Suprapubic skin (tissue), 4 donors: Measurements from ENCODE around the gene RPUSD1. TPM values are rescaled to one million over a fixed set of nuclear protein-coding genes. Genes with fewer than 3 reads are reported as not detected.
"Not testable (repeated sequence)": the region's sequence is repeated elsewhere in the genome, so short reads cannot be mapped to it uniquely, and the experiment has no call there.

Experiments
- DNase-seq, 2 donors: peaks; one replicate each; pipeline ENCODE4 v3.0.0-alpha.2; 2019; ENCODE audit warnings: low spot score in 2 of 2
- H3K27ac ChIP-seq: fragments of 200-600 bp; sonication (generic); one replicate; pipeline ENCODE4 v1.5.1; 2019
- H3K27me3 ChIP-seq: fragments of 200-600 bp; sonication (generic); one replicate; pipeline ENCODE4 v1.5.1; 2019
- H3K36me3 ChIP-seq: fragments of 200-600 bp; sonication (generic); one replicate; pipeline ENCODE4 v1.5.1; 2019
- H3K4me1 ChIP-seq: fragments of 200-600 bp; sonication (generic); one replicate; pipeline ENCODE4 v1.5.1; 2019
- H3K4me3 ChIP-seq: fragments of 200-600 bp; sonication (generic); one replicate; pipeline ENCODE4 v1.5.1; 2019; ENCODE audit warnings: mild to moderate bottlenecking
- H3K9me3 ChIP-seq: fragments of 200-600 bp; sonication (generic); one replicate; pipeline ENCODE4 v1.5.1; 2019
- CTCF ChIP-seq, 2 donors: fragments of 200-600 bp in 1 of 2; fragments of 450-650 bp in 1 of 2; sonication (generic) in 1 of 2; IDR thresholded peaks; one replicate each; pipeline ENCODE4 v1.5.1; 2016 to 2019; ENCODE audit warnings: antibody characterized with exemption in 2 of 2, mild to moderate bottlenecking in 1 of 2, moderate library complexity in 1 of 2
- EP300 ChIP-seq: sonication (generic); formaldehyde crosslinking; IDR thresholded peaks from one replicate; pipeline ENCODE4 v1.6.1; 2017; ENCODE audit warnings: antibody characterized with exemption
- POLR2A ChIP-seq, 2 donors: fragments of 450-650 bp; IDR thresholded peaks; one replicate each; pipeline ENCODE4 v1.6.1; 2017; ENCODE audit warnings: antibody characterized with exemption in 2 of 2, mild to moderate bottlenecking in 2 of 2, moderate library complexity in 2 of 2
- POLR2AphosphoS5 ChIP-seq, 3 donors: sonication (generic); formaldehyde crosslinking; IDR thresholded peaks; one replicate each; pipeline ENCODE4 v1.6.1; 2017; ENCODE audit warnings: antibody characterized with exemption in 3 of 3
- WGBS: methylation state at CpG from one replicate; pipeline ENCODE4 v1.1.5; 2018; 5-methylcytosine and 5-hydroxymethylcytosine counted together
- total RNA-seq, 4 donors: library from RNA; depleted of rRNA; stranded (reverse); fragments of >200 nt; gene quantifications; one replicate each; pipeline ENCODE4 v1.1.0, GENCODE V29; 2016

RPUSD1 gene
- total RNA-seq, 4 donors from 2014 or later: 13.6 to 27.1 (median 21.8) TPM

- WGBS: 86% methylated on average over 9 of the region's 9 CpGs
- no peak for DNase-seq
- peaks cover 66% of the 10 kb centered on the region for H3K27me3 ChIP-seq
- H3K27ac ChIP-seq: no peak overlapping the region
- no peak overlapping the region for H3K4me3 ChIP-seq
- TF ChIP-seq POLR2AphosphoS5 (IDR thresholded peaks at IDR 0.05) (no peak), POLR2A (IDR thresholded peaks at IDR 0.05) (no peak), CTCF (IDR thresholded peaks at IDR 0.05) (no peak), EP300 (no peak)
- no peaks in the 10 kb centered on the region for H3K4me1 ChIP-seq
- no peaks in the 10 kb centered on the region for H3K36me3 ChIP-seq
- H3K9me3 ChIP-seq: no peaks in the 10 kb centered on the region
These were observed 11.4 kb downstream of the RPUSD1 start for GRCh38 chr16:776824-777223.

- DNase-seq, H3K4me1 ChIP-seq, H3K36me3 ChIP-seq, H3K4me3 ChIP-seq, H3K27ac ChIP-seq, H3K9me3 ChIP-seq: not testable (repeated sequence)
- peaks cover 60% of the 10 kb centered on the region for H3K27me3 ChIP-seq
- 84% methylated on average over 10 of the region's 10 CpGs for WGBS
These were observed 11.9 kb downstream of the RPUSD1 start for GRCh38 chr16:776298-776697.

- no peak for DNase-seq
- peaks cover 58% of the 10 kb centered on the region for H3K27me3 ChIP-seq
- H3K27ac ChIP-seq: no peak overlapping the region
- H3K9me3 ChIP-seq: no peaks in the 10 kb centered on the region
- H3K4me3 ChIP-seq: no peak overlapping the region
- WGBS: 51% methylated on average over 21 of the region's 36 CpGs
- H3K36me3 ChIP-seq: no peaks in the 10 kb centered on the region
- no peak for TF ChIP-seq POLR2AphosphoS5 (IDR thresholded peaks at IDR 0.05)
- TF ChIP-seq EP300: no peak
- TF ChIP-seq CTCF (IDR thresholded peaks at IDR 0.05): no peak
- no peak for TF ChIP-seq POLR2A (IDR thresholded peaks at IDR 0.05)
- H3K4me1 ChIP-seq: no peaks in the 10 kb centered on the region
These were observed 12.9 kb downstream of the RPUSD1 start for GRCh38 chr16:775236-775796.

- no peak overlapping the region for H3K4me3 ChIP-seq
- WGBS: 78% methylated on average over 8 of the region's 46 CpGs
- peaks cover 56% of the 10 kb centered on the region for H3K27me3 ChIP-seq
- H3K36me3 ChIP-seq: no peaks in the 10 kb centered on the region
- no peak for DNase-seq
- TF ChIP-seq EP300 (no peak), POLR2A (IDR thresholded peaks at IDR 0.05) (no peak), CTCF (IDR thresholded peaks at IDR 0.05) (no peak), POLR2AphosphoS5 (IDR thresholded peaks at IDR 0.05) (no peak)
- no peak overlapping the region for H3K27ac ChIP-seq
- no peaks in the 10 kb centered on the region for H3K9me3 ChIP-seq
- no peaks in the 10 kb centered on the region for H3K4me1 ChIP-seq
These were observed 13.8 kb downstream of the RPUSD1 start for GRCh38 chr16:774086-775001.

- Histone ChIP-seq H3K4me3 (no peak overlapping the region), H3K27ac (no peak overlapping the region), H3K9me3 (no peaks in the 10 kb centered on the region), H3K4me1 (peaks cover 6% of the 10 kb centered on the region), H3K27me3 (peaks cover 57% of the 10 kb centered on the region), H3K36me3 (no peaks in the 10 kb centered on the region)
- 93% methylated on average over 11 of the region's 18 CpGs for whole genome bisulfite sequencing
- DNase-seq: no peak
- TF ChIP-seq POLR2AphosphoS5 (IDR thresholded peaks at IDR 0.05) (no peak), EP300 (no peak), CTCF (IDR thresholded peaks at IDR 0.05) (no peak), POLR2A (IDR thresholded peaks at IDR 0.05) (no peak)
These were observed 15.2 kb downstream of the RPUSD1 start for GRCh38 chr16:772959-773358.
